Measurements from ENCODE around the gene RGS7. TPM values are rescaled to one million over a fixed set of nuclear protein-coding genes. Genes with fewer than 3 reads are reported as not detected.
"Not testable (repeated sequence)": the region's sequence is repeated elsewhere in the genome, so short reads cannot be mapped to it uniquely, and the experiment has no call there.

RGS7 gene
- total RNA-seq, 1 donor, result under 0.01 TPM

DNA sequence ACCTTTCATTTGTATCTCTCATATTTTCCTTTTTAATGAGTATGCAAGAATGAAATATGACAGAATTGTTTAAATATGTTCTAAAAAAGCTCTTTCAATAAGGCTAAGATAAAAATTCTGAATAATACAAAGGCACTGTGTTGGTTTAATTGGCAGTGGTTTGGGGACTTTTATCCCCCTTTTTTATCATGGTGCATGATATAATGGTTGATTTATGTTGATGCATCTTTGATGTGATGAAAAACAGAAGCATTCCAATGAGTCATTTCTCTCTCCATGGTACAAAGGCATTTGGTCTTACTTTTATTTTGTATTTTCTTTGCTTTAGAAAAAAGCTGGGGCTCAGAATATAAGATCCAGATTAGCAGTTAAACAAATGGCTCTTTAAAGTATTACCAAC is 617.9 kb downstream of the RGS7 start:
- no peak overlapping the region for H3K4me3 ChIP-seq (ENCODE audit: low read length)
- H3K27me3 ChIP-seq (ENCODE audit: insufficient read depth, low read length), result no peaks in the 10 kb centered on the region
- H3K4me1 ChIP-seq (ENCODE audit: insufficient read depth, low read length), result no peaks in the 10 kb centered on the region
- no peaks in the 10 kb centered on the region for H3K9me3 ChIP-seq (ENCODE audit: low read depth, low read length)

DNA sequence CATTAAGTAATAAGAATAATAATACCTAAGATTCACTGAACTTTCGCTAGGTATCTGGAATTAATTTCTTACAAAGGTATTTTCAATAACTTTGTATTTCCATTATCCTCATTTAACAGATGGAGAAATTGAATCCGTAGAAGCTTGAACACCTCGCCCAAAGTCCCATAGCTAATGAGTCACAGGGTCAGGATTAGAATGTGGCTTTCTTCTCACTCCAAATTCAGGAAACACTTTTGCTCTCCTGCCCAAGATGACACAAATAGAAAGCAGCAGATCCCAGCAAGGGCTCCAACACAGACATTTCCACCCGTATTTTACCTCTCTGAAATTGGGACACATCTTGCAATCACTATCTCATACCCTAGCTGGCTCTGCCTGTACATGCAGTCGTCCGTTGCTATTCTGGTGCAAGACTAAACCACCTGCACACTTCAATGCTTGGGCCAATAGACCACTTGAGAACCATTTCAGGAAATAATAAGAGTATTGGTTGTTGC is 619.2 kb downstream of the RGS7 start:
- Histone ChIP-seq H3K9me3 (ENCODE audit: low read depth, low read length) (no peaks in the 10 kb centered on the region), H3K27me3 (ENCODE audit: insufficient read depth, low read length) (no peaks in the 10 kb centered on the region), H3K4me3 (ENCODE audit: low read length) (no peak overlapping the region), H3K4me1 (ENCODE audit: insufficient read depth, low read length) (no peaks in the 10 kb centered on the region)

DNA sequence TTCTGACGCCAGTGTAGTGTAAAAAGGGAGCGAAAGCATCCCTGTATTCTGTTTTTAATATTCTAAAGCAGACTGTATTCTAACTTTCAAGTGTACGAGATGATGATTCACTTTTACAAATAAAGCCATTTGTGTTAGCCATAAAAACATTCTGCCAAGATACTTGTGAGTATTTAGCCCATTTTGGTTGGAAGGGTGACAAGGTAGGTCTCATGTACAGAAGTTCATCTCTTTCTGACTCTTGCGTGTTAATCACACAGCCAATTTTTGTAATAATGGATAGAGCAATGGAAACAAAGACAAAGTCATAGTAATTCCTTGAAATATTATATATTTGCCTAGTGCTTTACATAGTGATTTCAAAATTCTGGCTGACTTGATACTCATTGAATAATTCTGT is 619.7 kb downstream of the RGS7 start:
- Histone ChIP-seq H3K9me3 (ENCODE audit: low read depth, low read length) (no peaks in the 10 kb centered on the region), H3K4me1 (ENCODE audit: insufficient read depth, low read length) (no peaks in the 10 kb centered on the region), H3K4me3 (ENCODE audit: low read length) (no peak overlapping the region), H3K27me3 (ENCODE audit: insufficient read depth, low read length) (no peaks in the 10 kb centered on the region)

GRCh38 chr1:240734705-240735104 is 622.3 kb downstream of the RGS7 start:
- not testable (repeated sequence) for H3K27me3 ChIP-seq (ENCODE audit: insufficient read depth, low read length); H3K4me3 ChIP-seq (ENCODE audit: low read length); H3K4me1 ChIP-seq (ENCODE audit: insufficient read depth, low read length); H3K9me3 ChIP-seq (ENCODE audit: low read depth, low read length)

DNA sequence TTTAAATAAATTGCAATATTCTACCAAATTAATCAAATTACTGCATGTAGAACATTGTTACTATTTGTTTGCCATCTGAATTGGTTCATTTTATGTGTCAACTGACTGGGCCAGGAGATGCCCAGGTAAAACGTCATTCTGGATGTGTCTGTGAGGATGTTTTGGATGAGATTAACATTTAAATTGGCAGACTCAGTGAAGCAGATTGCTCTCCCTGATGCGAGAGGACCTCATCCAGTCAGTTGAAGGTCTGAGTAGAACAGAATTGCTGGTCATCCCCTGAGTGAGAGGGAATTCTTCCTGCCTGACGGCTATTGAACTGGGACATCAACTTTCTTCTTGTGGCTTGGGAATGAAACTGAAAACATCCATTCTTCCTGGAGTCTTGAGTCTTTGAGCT is 623.0 kb downstream of the RGS7 start:
- Histone ChIP-seq H3K4me1 (ENCODE audit: insufficient read depth, low read length) (no peaks in the 10 kb centered on the region), H3K27me3 (ENCODE audit: insufficient read depth, low read length) (no peaks in the 10 kb centered on the region), H3K9me3 (ENCODE audit: low read depth, low read length) (no peaks in the 10 kb centered on the region), H3K4me3 (ENCODE audit: low read length) (no peak overlapping the region)

GRCh38 chr1:240732390-240732789 is 624.6 kb downstream of the RGS7 start:
- Histone ChIP-seq H3K4me1 (ENCODE audit: insufficient read depth, low read length) (no peaks in the 10 kb centered on the region), H3K4me3 (ENCODE audit: low read length) (no peak overlapping the region), H3K27me3 (ENCODE audit: insufficient read depth, low read length) (no peaks in the 10 kb centered on the region), H3K9me3 (ENCODE audit: low read depth, low read length) (no peaks in the 10 kb centered on the region)

Other genes with a start within 250 kb of the RGS7 start
- 21.9 TPM for gene FH, start 162.6 kb upstream of the RGS7 start, total RNA-seq
- 3.9 TPM for gene KMO, start 175.2 kb upstream of the RGS7 start, total RNA-seq

All from mononuclear cell (primary cell).